NCI-H2196 treated with DMSO at 0.1 percent for 48 hours (cell line): ENCODE data around the gene GRM4.

Source experiments
- DNase-seq: peaks from one replicate; lab custom pipeline; 2025; ENCODE audit not compliant: unreplicated experiment; lab: John Stamatoyannopoulos, UW

Gene GRM4

DNA sequence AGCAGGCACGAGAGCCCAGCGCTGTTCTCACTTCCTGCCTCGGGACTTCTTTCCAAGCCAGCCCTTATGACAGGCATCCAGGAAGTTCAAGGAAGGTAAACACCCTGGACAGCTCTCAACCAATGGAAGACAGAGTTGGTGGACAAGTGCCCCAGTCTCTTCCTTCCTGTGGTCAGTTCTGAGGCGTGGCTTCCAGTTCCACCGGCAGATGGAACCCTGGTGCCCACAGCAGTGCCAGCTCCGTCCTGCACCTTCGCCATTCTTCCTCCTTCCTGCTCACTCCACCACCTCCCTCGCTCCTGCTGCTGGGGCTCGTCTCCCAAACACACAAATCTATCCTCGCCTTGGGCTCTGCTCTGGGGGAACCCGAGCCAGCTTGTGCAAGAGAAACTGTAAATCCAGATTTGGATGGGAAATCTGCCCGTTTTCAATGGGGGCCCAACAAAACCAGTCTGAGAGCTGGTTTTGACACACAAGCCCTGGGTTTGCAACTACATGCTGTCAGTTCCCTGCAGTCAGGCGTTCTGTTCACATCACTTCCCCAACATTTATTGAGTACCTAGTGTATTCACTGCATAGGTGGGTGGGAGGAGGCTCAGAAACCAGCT lies 162.7 kb downstream of the GRM4 start:
- no peak for DNase-seq

DNA sequence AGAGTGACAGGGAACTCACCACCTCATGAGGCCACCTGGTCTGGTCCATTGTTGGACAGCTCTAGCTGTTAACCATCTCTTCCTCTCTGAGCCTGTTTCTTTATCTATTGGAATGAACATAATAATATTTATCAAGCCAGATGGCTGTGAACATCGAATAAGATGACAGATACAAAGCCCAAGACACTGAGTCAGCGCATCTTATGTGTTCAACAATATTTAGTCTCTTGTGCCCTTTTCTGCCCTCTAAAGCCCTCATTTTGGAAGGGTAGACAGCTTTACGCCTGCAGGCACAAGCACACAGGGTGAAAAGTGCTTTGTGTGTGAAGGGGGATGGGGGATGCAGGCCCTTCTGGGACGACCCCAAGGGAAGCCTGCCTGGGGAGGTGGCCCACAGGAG lies 164.0 kb downstream of the GRM4 start:
- no peak for DNase-seq

DNA sequence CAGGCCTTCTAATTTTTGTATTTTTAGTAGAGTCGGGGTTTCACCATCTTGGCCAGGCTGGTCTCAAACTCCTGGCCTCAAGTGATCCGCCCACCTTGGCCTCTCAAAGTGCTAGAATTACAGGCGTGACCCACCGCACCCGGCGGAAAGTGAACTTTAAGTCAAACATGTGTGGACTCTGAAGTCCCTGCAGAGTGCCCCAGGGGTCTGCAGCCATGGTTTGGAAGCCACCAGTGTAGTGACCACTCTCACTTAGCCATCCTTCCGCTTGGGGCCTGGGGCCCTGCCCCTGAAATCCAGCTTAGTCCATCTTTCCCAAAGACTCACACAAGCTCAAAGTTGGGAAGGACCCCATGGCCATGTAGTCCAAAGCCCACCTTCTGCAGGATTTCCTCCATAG lies 164.5 kb downstream of the GRM4 start:
- DNase-seq = no peak

DNA sequence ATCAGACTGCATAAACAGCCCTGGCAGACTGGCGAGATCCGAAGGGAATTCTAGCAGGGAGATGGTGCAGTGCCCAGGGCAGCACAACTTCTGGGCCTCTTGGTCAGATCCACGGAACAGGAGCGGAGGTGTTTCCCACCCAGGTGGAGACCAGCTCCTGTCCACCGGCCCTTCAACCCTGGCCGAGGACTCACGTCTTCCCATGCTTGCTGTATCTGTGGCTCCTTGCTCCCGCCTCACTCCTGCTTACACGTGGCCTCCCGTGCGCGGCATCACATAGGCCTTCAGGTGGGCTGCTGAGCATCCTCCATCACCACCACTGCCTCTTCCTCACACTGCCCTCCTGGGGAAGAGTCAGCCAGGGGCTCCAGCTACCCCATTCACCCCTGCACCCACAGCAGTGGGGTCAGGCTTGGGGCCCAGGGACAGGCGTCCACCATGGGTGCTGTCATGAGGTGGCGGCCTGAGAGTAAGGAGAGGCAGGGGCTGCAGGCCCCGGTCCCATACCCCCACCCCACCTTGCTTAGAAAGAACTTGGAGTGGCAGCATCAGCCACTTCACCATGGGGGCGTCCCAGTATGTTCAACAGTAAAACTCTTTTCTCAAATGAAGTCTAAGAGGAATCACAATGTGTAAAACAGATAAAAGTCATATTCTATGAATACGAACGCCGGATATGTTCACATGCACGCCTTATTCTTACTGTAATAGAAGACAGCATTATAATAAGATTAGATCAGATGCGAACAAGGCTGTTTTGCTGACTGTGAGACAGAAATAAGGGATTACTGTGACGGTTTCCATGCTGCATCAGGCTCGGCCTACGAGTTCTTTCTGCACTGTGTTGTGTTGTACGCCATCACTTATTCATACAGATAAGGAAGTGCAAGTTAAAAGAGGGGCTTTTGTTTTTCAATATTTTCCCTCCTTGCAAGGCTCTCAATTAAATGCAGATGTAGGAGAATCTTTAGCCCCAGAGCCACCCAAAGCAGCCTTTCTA lies 165.4 kb downstream of the GRM4 start:
- no peak for DNase-seq

DNA sequence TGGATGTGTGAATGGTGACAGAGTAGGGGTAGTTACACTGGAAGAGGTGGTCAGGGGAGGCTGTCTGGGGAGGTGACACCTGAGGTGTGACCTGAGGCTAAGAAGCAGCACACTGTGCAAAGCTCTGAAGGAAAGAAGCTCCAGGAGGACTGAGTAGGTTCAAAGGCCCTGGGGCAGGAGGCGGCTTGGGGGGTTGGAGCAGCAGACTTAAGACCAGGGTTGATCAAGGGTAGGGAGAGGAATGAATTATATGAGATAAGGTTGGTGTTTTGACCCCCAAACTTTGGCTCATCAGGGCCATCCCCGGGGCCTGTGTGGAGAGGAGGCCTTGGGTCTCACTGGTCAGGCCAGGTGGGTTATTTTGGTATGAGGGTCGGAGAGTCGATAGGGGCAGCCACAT lies 166.1 kb downstream of the GRM4 start:
- no peak for DNase-seq

DNA sequence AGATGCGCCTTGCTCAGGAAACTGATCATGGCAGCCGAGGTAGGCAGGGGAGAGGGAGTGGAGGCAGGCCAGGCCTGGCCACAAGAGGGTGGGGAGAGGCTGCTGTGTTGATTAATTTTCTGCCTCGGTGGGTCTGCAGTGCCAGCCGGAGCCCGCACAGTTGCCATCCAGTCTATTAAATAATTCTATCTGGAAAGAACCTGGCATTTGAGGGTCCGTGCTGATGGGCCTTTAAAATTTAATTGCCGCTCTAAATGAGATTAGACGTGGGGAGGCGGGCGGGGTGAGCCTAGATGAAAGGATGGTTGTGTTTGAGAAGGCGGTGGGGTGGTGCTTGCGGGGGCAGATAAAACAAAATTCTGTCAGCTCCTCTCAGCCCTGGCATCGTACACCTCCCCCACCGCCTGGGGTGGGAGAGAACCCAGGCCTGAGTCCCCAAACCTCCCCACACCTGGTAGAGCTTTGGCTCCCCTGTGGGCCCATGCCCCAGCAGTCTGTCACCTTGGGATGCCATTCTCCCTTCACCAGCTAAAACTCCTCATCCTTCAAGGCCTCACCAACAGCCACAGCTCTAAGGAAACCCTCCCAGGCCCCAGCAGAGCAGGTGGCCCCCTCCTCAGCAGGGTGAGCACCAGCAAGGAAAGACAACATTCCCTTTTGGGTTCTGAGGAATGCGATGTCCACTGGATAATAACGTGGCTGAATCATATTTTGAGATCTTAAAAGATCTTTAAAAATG lies 167.3 kb downstream of the GRM4 start:
- DNase-seq = no peak

DNA sequence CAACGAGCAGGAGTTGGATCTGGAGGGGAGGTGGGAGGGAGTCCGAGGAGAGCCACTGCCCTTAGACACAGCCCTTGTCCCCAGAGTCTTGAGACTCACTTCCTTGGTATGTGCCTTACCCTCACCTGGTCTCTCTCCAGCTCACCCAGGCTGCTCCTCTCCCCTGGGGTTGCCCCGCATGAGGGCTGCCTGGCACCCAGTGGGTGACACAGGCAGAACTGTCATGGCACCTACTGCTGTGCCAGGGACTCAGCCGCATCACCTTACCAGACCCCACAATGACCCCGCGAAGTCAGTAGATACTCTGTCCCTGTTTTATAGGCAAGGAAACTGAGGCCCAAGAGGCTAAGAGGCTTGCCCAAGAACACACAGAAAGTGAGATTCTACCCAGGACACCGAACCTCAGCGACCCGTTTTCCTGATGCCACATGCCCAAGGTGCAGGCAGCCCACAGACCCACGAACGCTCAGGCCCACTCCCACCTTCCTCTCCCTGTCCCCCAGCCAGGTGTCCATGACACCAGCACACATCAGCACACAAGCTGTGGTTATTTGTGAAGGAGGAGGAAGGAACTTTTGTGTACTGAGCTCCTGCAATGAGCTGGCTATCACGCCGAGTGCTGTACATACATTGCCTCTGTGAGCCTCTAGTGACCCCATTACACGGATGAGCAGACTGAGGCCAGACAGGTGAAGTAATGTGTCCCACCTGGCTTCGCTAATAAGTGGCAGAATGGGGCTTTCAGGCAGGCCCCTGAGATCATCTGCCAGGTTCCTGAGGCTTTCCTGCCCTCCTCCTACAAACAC lies 168.1 kb downstream of the GRM4 start:
- DNase-seq = no peak

DNA sequence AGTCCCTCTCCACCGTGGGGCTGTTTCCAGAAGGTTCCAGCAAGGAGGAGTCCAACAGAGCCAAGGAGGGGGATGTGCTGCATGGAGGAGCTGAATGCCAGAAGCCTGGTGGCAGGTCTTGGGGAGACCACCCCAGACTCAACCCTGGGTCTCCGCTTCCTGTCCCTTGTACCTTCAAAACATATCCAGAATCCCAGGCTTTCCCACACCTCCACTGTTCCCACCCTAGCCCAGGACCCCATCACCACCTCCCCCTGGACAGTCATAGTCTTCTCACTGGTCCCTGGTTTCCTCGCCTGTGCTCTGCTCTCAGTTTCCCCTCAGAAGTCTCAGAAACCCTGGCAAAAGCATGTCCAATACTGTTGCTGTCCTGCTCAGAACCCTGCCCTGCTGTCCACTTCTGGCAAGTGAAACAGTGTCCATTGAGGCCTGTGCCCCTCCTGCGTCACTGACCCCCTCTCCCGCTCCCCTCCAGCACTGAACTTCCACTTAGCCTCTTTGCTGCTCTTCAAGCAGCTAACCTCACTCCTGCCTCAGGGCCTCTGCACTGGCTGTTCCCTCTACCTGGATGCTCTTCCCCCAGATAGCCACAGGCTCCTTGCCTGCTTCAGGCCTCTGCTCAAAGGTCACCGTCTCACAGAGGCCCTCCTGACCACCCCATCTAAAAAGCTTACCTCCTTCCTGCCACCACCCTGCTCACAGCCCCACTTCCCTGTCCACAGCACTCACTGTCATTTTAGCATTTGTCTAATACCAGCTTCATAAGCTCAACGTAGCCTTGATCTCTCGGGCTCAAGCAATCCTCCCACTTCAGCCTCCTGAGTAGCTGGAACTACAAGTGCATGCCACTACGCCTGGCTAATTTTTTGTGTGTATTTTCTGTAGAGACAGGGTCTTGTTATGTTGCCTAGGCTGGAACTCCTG lies 169.2 kb downstream of the GRM4 start:
- no peak for DNase-seq

DNA sequence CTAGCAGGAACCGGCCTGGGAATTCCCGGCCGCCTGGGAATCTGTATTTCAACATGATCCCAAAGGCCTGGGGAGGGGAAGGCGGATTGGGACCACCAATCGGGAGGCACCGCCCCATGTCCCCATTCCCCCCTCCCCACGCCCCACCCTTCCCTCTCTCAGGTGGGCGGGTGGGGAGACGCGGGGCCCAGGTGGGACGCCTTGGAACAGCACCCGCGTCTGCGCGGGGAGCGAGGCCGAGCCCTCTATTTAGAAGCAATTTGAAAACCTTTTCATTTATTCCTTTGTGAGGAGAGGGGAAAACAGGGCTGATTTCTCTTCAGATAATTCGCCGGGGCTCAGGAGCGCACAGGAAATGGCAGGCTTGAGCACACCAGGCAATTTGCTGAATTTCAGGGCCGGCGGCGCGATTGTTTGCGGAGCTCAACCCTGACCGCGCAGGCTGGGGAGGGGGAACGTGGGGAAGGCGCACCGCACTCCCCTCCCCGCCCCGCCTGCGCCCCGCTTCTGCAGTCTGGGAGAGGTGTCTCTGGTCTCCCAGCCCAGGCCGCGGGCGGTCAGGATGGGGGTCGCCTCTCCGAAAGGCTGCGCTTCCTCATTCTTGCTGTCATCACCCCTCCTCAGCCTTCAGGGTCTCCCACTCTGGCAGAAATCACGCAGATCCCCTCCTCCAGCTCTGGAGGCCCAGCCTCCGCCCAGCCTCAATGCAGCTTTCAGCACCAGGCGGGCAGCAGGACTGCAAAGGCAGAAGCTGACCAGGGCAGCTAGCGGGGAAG lies 170.0 kb downstream of the GRM4 start:
- DNase-seq = no peak

DNA sequence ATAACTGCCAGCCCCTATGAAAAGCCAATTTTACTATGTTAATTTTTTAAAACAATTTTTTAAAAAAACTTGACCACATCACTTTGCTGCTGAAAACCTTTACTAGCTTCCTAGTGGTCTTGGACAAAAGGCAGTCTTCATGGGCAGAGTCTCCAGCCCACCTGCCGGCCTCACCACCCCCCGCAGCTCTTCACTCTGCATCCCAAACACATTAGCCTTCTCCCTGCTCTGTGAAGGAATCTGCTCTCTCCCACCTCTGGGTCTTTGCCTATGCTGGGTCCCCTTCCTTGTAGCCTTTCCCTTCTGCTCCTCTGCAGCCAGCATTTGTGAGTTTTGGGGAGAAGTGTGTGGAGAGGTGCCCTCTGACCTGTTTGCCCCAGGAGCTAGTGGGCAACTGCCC lies 171.4 kb downstream of the GRM4 start:
- DNase-seq = no peak

DNA sequence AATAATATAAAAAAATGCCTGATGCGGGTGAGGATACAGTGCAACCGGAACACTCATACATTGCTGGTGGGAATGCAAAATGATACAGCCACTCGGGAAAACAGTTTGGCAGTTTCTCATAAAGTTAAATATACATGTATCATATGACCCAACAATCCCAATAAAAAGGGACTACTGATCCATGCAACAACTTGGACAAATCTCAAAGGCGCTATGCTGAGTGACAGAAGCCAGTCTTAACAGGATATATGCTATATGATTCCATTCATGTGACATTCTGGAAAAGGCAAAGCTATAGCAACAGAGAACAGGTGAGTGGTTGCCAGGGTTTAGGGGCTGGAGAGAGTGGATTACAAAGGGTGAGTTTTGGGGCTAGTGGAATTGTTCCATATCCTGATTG lies 171.9 kb downstream of the GRM4 start:
- DNase-seq = no peak

DNA sequence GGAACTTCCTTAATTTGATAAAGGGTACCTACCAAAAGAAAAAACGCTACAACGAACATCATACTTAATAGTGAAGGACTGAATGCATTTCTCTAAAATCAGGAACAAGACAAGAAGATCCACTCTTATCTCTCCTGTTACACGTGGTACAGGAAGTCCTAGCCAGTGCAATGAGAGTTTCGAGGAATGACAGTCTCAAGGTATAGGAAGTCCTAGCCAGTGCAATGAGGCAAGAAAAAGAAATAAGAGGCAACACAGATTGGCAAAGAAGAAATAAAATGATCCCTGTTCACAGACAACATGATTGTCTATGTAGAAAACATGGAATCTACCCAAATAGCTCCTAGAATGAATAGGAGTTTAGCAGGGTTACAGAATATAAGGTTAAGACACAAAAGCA lies 174.3 kb downstream of the GRM4 start:
- DNase-seq = no peak
